Osteocyte (in vitro differentiated cells): Measurements from ENCODE around the gene ICOS. TPM values are rescaled to one million over a fixed set of nuclear protein-coding genes. Genes with fewer than 3 reads are reported as not detected.

Experiments used
- DNase-seq: peaks from one replicate; pipeline ENCODE4 v3.0.0; 2021; ENCODE audit warnings: mixed read lengths; ENCODE audit not compliant: unreplicated experiment; ENCODE audit errors: extremely low spot score
- H3K27ac Mint-ChIP-seq: one replicate; pipeline ENCODE4 v1.8.0; 2021; ENCODE audit warnings: mild to moderate bottlenecking, mixed read lengths; ENCODE audit not compliant: unreplicated experiment
- H3K27me3 Mint-ChIP-seq: one replicate; pipeline ENCODE4 v1.8.0; 2021; ENCODE audit warnings: mixed read lengths; ENCODE audit not compliant: unreplicated experiment
- H3K36me3 Mint-ChIP-seq: one replicate; pipeline ENCODE4 v1.8.0; 2021; ENCODE audit warnings: mixed read lengths; ENCODE audit not compliant: unreplicated experiment
- H3K4me1 Mint-ChIP-seq: one replicate; pipeline ENCODE4 v1.8.0; 2021; ENCODE audit warnings: mixed read lengths; ENCODE audit not compliant: unreplicated experiment
- H3K4me3 Mint-ChIP-seq: one replicate; pipeline ENCODE4 v1.8.0; 2021; ENCODE audit warnings: mild to moderate bottlenecking, moderate library complexity, mixed read lengths; ENCODE audit not compliant: unreplicated experiment
- H3K9me3 Mint-ChIP-seq: one replicate; pipeline ENCODE4 v1.8.0; 2021; ENCODE audit warnings: mixed read lengths; ENCODE audit not compliant: unreplicated experiment
- CTCF ChIP-seq: fragments of 200-600 bp; sonication (generic); IDR thresholded peaks from 2 replicates; pipeline ENCODE4 v1.5.0; 2021; ENCODE audit warnings: antibody characterized with exemption, mild to moderate bottlenecking, moderate library complexity
- total RNA-seq: library from RNA; stranded (reverse); gene quantifications from 2 replicates; pipeline ENCODE4 v1.2.1, GENCODE V29; 2021

Gene ICOS
- total RNA-seq, 1 donor from 2014 or later: not detected

GRCh38 chr2:203914546-203915182, 21.9 kb upstream of the ICOS start:
- Mint-ChIP-seq H3K27ac (no peak overlapping the region), H3K4me1 (peaks cover 21% of the 10 kb centered on the region), H3K4me3 (no peak overlapping the region), H3K36me3 (no peaks in the 10 kb centered on the region), H3K27me3 (peaks cover 14% of the 10 kb centered on the region), H3K9me3 (no peaks in the 10 kb centered on the region)
- DNase-seq: no peak
- no peak for TF ChIP-seq CTCF

- no peak for DNase-seq
- TF ChIP-seq CTCF: no peak
Measured at GRCh38 chr2:203915256-203915655, 21.3 kb upstream of the ICOS start.

GRCh38 chr2:203916756-203917155, 19.8 kb upstream of the ICOS start:
- Mint-ChIP-seq H3K9me3 (no peaks in the 10 kb centered on the region), H3K27ac (no peak overlapping the region), H3K27me3 (peaks cover 18% of the 10 kb centered on the region), H3K4me1 (peaks cover 17% of the 10 kb centered on the region), H3K36me3 (no peaks in the 10 kb centered on the region), H3K4me3 (no peak overlapping the region)
- DNase-seq: no peak
- TF ChIP-seq CTCF: no peak

More at GRCh38 chr2:203915256-203915655, 21.3 kb upstream of the ICOS start:
- no peaks in the 10 kb centered on the region for H3K9me3 Mint-ChIP-seq
- no peak overlapping the region for H3K27ac Mint-ChIP-seq
- H3K4me1 Mint-ChIP-seq: peaks cover 17% of the 10 kb centered on the region
- H3K4me3 Mint-ChIP-seq: no peak overlapping the region
- peaks cover 14% of the 10 kb centered on the region for H3K27me3 Mint-ChIP-seq
- H3K36me3 Mint-ChIP-seq: no peaks in the 10 kb centered on the region

GRCh38 chr2:203918264-203918663, 18.3 kb upstream of the ICOS start:
- TF ChIP-seq CTCF: no peak
- H3K27ac Mint-ChIP-seq: no peak overlapping the region
- no peak overlapping the region for H3K4me3 Mint-ChIP-seq
- H3K36me3 Mint-ChIP-seq: no peaks in the 10 kb centered on the region
- H3K9me3 Mint-ChIP-seq: no peaks in the 10 kb centered on the region
- H3K4me1 Mint-ChIP-seq: peaks cover 17% of the 10 kb centered on the region
- peaks cover 20% of the 10 kb centered on the region for H3K27me3 Mint-ChIP-seq
- DNase-seq: no peak

- Mint-ChIP-seq H3K27ac (no peak overlapping the region), H3K27me3 (peaks cover 19% of the 10 kb centered on the region)
Measured at GRCh38 chr2:203918839-203919238, 17.7 kb upstream of the ICOS start.

More at GRCh38 chr2:203918839-203919238, 17.7 kb upstream of the ICOS start:
- DNase-seq: no peak
- peaks cover 16% of the 10 kb centered on the region for H3K4me1 Mint-ChIP-seq
- no peaks in the 10 kb centered on the region for H3K36me3 Mint-ChIP-seq
- no peak overlapping the region for H3K4me3 Mint-ChIP-seq
- TF ChIP-seq CTCF: no peak
- H3K9me3 Mint-ChIP-seq: no peaks in the 10 kb centered on the region
